ENCODE measurements around the gene IGLON5.

Gene IGLON5

DNA sequence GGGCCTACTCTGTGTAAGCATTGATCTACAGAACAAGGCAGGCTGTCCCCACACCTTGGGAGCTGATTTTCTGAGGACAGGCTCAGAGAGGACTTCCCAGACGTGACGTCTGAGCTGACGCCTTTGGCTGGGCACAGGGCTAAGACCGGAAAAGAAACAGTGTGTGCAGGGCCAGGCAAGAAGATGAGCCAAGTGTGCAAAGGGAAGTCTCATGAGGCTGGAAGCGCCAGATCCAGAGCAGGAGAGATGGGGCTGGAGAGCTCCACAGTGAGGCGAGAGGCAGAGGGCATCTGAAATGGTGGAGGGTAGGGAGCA is 12.7 kb downstream of the IGLON5 start:
- Mint-ChIP-seq H3K27me3 (peaks cover 76 to 83% of the 10 kb centered on the region in 2 donors), H3K9me3 (peaks cover 3 to 4% of the 10 kb centered on the region in 2 donors), H3K27ac (no peak overlapping the region), H3K4me1 (peaks cover 4 to 20% of the 10 kb centered on the region in 2 donors), H3K36me3 (peaks cover 2 to 3% of the 10 kb centered on the region in 2 donors), H3K4me3 (no peak overlapping the region)
- ATAC-seq (replicated peaks) (no peak), DNase-seq (no peak)

DNA sequence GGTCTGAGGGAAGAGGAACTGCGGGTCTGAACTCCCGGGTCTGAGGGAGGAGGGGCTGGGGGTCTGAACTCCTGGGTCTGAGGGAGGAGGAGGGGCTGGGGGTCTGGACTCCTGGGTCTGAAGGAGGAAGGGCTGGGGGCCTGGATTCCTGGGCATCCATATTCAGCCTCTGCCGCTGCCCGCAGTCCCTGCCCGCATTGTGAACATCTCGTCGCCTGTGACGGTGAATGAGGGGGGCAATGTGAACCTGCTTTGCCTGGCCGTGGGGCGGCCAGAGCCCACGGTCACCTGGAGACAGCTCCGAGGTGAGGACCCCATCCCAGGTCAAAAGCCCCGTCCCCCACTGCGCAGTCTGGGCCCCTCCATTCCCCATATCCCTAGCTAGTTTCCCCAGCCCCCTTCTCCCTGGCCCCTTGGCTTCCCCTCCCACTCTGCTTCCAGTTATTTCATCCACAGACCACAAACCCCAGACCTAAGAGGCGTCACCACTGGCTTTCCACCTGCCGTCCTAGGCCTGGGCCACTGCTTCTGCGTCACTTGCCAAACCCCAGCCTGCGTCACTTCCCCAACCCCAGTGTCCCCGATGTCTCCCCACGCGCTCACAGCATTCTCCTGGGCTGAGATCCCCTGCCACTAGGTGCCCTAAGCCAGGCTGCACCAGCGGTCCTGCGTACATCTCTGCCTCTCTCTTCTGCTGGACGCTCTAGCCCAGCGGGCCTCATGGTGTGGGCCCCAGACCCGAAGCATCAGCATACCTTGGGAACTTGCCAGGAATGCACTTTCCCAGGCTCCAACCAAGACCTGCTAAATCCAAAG is 13.9 kb downstream of the IGLON5 start:
- Mint-ChIP-seq H3K9me3 (peaks cover 3 to 4% of the 10 kb centered on the region in 2 donors), H3K27ac (peak overlapping the region; percentile 7), H3K4me3 (no peak overlapping the region), H3K27me3 (peaks cover 87% of the 10 kb centered on the region in 2 donors), H3K4me1 (peaks cover 9 to 20% of the 10 kb centered on the region in 2 donors), H3K36me3 (peaks cover 7 to 11% of the 10 kb centered on the region in 2 donors)
- DNase-seq, result no peak
- peak; percentile 57 to 66 for ATAC-seq (replicated peaks)

DNA sequence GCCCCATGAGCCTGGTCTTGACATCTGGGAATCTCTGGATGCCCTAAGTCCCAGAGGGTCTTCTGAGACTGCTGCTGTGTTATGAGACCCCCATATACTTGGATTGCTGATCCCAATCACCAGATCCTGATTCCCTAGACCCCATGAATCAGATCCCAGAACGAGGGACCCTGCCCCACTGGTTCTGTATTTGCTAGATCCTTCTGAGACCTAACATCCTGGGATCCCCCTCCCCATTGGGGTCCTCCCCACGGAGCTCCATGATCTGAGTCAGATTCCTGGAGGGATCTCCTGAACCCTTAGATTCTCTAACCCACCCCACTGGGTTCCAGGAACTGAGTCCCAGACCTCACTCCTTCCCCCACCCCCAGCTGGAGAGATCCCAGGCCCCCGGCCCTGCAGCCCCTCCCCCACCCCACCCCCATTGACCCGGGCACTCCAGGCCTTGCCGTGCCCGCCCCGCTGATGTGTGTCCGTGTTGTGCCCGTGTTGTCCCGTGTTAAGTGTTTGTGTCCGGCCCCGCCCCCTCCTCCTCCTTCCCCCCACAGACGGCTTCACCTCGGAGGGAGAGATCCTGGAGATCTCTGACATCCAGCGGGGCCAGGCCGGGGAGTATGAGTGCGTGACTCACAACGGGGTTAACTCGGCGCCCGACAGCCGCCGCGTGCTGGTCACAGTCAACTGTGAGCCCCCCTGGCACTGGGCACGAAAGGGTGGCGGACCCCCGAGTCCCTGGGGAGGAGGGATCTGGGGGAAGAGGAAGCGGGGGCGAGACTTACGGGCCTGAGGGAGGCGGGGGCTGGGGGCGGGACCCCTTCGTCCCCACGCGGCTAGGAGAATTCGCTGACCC is 15.0 kb downstream of the IGLON5 start:
- no peak for ATAC-seq (replicated peaks)
- H3K4me3 Mint-ChIP-seq, result peak overlapping the region in 1 of 2 donors; percentile 78
- H3K4me1 Mint-ChIP-seq, result peaks cover 9 to 20% of the 10 kb centered on the region in 2 donors
- DNase-seq, result no peak
- H3K27me3 Mint-ChIP-seq, result peaks cover 87 to 91% of the 10 kb centered on the region in 2 donors
- H3K27ac Mint-ChIP-seq, result no peak overlapping the region
- H3K9me3 Mint-ChIP-seq, result peaks cover 5 to 6% of the 10 kb centered on the region in 2 donors
- H3K36me3 Mint-ChIP-seq, result peaks cover 11 to 22% of the 10 kb centered on the region in 2 donors

DNA sequence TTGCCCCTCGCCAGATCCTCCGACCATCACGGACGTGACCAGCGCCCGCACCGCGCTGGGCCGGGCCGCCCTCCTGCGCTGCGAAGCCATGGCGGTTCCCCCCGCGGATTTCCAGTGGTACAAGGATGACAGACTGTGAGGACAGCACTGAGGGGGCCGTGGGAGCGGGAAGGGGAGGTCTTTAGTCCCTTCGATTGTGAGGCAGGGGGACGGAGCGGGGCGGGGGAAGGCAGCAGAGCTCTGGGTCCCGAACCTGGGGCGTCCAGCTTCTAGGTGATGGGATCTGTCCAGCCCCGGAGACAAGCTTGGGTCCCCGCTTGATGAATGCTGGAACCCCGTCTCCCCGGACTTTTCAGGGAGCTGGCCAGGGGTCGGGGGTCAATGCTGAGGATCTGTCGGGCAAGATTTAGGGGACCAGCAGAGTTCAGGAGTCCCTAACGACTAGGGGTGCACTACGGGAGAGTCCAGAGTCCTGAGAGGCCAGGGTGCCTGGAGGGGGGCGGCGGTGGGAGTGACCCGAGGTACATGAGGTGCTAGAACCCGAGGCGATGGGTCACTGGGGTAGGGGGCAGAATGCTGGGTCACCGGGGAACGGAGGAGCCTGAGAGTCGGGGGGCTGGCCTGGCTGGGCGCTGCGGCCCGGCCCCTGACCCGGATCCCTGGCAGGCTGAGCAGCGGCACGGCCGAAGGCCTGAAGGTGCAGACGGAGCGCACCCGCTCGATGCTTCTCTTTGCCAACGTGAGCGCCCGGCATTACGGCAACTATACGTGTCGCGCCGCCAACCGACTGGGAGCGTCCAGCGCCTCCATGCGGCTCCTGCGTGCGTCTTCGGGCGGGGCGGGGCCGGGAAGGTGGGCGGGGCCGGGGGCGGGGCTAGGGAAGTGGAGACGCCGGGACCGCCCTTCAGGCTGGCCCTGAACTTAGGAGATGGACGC is 15.9 kb downstream of the IGLON5 start:
- peaks cover 9 to 20% of the 10 kb centered on the region in 2 donors for H3K4me1 Mint-ChIP-seq
- DNase-seq (no peak), ATAC-seq (replicated peaks) (peak; percentile 77 to 80)
- H3K36me3 Mint-ChIP-seq, result peaks cover 18 to 29% of the 10 kb centered on the region in 2 donors
- no peak overlapping the region for H3K27ac Mint-ChIP-seq
- H3K4me3 Mint-ChIP-seq, result peak overlapping the region; percentile 78 to 83
- peaks cover 4 to 5% of the 10 kb centered on the region in 2 donors for H3K9me3 Mint-ChIP-seq
- peaks cover 89 to 93% of the 10 kb centered on the region in 2 donors for H3K27me3 Mint-ChIP-seq

DNA sequence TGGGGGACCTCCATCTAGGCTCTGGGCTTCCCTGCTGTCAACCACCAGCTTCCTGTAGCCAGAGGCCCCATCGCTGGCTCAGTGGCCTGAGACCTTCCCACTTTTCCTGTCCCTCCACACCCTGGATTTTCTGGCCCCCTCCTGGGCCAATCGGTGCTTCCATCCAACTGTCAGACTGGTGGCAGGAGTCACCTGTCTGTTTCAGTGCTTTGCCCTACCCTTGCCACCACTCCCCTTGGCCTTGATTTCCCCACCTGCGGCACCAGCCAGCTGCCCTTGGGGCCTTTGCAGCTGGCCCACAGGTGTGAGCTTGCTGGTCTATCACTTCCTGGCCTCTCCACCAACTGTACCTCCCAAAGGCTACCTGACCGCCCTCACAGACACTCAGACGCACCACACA is 18.0 kb downstream of the IGLON5 start:
- Mint-ChIP-seq H3K36me3 (peaks cover 18 to 36% of the 10 kb centered on the region in 2 donors), H3K4me1 (peaks cover 9 to 20% of the 10 kb centered on the region in 2 donors), H3K9me3 (peaks cover 4 to 5% of the 10 kb centered on the region in 2 donors), H3K4me3 (no peak overlapping the region), H3K27me3 (peaks cover 75 to 80% of the 10 kb centered on the region in 2 donors), H3K27ac (no peak overlapping the region)
- DNase-seq (no peak), ATAC-seq (replicated peaks) (no peak)

DNA sequence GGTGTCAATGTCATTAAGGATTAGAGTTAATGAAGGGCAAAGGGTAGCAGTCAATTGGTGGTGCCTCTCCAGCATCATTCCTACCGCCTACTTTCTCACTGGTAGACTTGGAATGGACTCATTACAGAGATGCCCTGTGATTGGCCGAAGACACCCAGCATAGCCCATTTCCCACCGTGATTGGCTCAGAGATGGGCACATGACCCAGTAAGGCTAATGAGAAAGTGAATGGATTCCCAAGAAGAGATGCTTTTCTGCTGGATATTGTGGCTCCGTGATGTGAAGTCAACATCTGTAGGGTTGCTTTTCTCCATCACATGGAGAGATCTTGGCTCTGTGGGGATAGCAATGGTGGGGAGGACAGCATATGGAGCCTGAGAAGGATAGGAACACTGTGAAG is 18.9 kb downstream of the IGLON5 start:
- Mint-ChIP-seq H3K36me3 (peaks cover 18 to 36% of the 10 kb centered on the region in 2 donors), H3K27ac (no peak overlapping the region), H3K27me3 (peaks cover 76 to 80% of the 10 kb centered on the region in 2 donors), H3K4me3 (no peak overlapping the region), H3K4me1 (peaks cover 9 to 20% of the 10 kb centered on the region in 2 donors), H3K9me3 (peaks cover 4 to 5% of the 10 kb centered on the region in 2 donors)
- ATAC-seq (replicated peaks) (no peak), DNase-seq (no peak)

DNA sequence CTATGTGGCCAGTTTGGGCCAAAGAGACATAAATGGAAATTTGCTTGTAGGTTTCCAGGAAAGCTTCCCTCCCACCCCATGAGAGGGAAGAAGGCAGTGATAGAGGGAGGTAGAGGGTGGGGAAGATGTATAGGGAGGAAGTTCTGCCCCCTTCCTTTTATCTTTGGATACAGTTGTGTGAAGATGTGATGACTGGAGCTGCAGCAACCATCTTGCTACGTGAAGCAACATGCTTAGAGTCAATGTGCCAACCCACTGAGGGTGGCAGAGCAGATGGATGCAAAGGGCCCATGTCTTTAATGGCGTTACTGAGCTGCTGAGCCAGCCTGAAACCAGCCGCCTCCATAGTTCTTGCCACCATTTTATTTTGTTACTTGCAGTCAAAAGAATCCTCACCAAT is 19.7 kb downstream of the IGLON5 start:
- no peak for DNase-seq
- Mint-ChIP-seq H3K27me3 (peaks cover 68 to 72% of the 10 kb centered on the region in 2 donors), H3K27ac (no peak overlapping the region), H3K4me3 (no peak overlapping the region), H3K4me1 (peaks cover 9 to 13% of the 10 kb centered on the region in 2 donors), H3K36me3 (peaks cover 18 to 36% of the 10 kb centered on the region in 2 donors), H3K9me3 (peaks cover 4 to 5% of the 10 kb centered on the region in 2 donors)
- no peak for ATAC-seq (replicated peaks)

DNA sequence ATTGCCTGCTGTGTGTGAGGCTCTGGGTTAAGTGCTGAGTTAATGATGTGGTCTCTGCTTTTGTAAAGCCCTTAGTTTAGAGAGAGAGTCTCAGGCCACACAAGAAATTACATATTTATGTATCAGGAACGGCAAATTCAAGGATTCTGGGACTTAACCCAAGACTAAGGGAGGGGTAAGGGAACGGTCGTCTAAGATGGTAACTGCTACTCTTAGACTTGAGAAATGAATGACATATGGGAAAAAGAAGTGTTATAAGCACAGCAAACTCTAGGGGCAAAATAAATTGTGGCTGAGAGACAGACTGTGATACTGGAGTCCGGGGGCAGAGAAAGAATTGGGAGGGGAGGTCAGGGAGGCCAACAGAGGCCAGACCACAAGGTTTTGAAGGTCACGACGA is 20.3 kb downstream of the IGLON5 start:
- Mint-ChIP-seq H3K4me1 (peaks cover 9 to 13% of the 10 kb centered on the region in 2 donors), H3K4me3 (no peak overlapping the region), H3K36me3 (peaks cover 18 to 40% of the 10 kb centered on the region in 2 donors), H3K27me3 (peaks cover 63 to 67% of the 10 kb centered on the region in 2 donors), H3K9me3 (peaks cover 4 to 5% of the 10 kb centered on the region in 2 donors), H3K27ac (no peak overlapping the region)
- no peak for DNase-seq
- no peak for ATAC-seq (replicated peaks)

DNA sequence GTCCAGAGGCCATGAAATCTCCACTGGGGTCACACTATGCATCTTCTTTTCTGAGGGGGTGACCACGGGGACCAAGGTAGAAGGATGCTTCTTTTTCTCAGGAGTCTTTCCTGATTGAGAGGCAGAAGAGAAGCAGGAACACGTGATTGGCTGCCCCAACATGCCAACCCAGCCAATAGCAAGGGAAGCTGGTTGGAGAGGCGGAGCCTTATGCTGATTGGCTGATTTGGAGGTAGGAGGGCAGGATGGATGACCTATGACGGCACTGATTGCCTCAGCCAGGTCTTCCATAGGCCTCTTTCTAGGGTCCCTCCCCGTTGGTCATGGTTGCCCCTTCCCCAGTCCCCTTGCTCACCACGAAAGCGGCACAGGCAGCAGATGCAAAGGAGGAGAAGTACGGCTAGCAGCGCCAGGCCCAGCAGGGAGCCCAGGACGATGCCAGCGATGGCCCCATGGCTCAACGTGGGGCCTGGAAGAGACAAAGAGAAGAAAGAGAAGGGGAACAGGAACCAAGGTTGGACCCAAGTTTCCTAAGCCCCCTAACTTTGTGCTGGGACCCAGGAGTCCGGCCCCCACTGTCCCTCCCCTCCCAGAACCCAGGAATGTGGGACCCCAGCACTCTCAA is 22.5 kb downstream of the IGLON5 start:
- Mint-ChIP-seq H3K9me3 (peaks cover 4% of the 10 kb centered on the region in 2 donors), H3K27me3 (peaks cover 43 to 45% of the 10 kb centered on the region in 2 donors), H3K36me3 (peaks cover 16 to 37% of the 10 kb centered on the region in 2 donors), H3K27ac (no peak overlapping the region), H3K4me3 (no peak overlapping the region), H3K4me1 (peaks cover 5 to 8% of the 10 kb centered on the region in 2 donors)
- no peak for DNase-seq
- no peak for ATAC-seq (replicated peaks)

DNA sequence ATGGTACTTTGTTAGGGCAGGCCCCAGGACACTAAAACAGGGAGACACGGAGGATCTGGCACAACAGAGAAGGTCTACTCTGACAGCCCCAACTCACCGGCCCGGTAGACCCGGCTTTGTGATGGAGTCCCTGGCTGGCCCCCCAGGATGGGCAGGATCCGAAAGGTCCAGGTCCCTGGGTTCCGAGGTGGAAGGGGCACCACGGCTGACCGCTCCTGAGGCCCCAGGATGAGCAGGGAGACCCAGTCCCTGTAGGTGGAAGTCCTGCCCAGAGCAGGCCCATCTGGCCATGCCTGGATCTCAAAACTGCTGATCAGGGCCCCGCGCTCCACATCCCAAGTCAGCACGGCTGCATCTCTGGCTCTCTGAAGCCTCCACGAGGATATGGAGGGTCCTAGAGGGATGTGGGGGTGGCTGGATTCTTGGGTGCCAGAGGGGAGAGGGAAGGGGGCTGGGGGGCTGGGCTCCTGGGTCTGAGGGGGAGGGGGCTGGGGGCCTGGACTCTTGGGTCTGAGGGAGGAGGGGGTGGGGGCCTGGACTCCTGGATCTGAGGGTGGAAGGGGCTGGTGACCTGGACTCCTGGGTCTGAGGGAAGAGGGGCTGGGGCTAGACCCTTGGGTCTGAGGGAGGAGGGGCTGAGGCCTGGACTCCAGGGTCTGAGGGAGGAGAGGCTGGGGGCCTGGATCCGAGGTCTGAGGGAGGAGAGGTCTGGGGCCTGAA is 25.9 kb downstream of the IGLON5 start:
- no peak for DNase-seq
- peaks cover 17 to 18% of the 10 kb centered on the region in 2 donors for H3K27me3 Mint-ChIP-seq
- peaks cover 18 to 31% of the 10 kb centered on the region in 2 donors for H3K4me1 Mint-ChIP-seq
- H3K36me3 Mint-ChIP-seq, result peaks cover 0 to 10% of the 10 kb centered on the region in 2 donors
- ATAC-seq (replicated peaks), result no peak
- H3K9me3 Mint-ChIP-seq, result no peaks in the 10 kb centered on the region
- H3K27ac Mint-ChIP-seq, result no peak overlapping the region
- no peak overlapping the region for H3K4me3 Mint-ChIP-seq

DNA sequence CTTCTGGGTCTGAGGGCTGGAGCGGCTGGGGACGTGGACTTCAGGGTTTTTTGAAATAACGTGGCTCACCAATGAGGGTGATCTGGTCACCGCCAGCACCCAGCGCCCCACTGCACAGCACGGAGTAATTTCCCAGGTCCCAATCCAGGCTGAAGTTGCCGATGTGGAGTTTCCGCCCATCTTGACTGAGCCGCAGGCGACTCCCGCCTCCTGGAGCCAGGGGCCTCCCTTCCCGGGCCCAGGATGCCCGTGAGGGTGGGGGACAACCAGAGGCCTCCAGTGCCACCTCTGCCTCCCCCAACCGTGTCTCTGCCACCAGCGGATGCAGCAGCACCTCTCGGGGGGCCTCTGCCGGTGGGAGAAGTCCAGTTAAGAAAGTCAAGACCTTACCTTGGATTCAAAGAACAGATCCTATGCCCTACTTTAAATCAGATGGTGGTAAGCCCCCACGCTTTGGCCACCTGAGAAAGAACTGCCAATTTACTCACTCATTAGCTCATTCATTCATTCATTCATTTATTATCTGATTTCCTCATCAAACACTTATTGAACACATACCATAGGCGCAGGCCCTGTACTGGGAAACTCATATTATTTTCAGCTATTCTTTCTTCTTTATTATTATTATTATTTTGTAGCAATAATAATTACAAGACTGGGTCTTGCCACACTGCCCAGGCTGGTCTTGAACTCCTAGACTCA is 26.6 kb downstream of the IGLON5 start:
- H3K4me3 Mint-ChIP-seq, result peak overlapping the region; percentile 91 to 94
- no peak for ATAC-seq (replicated peaks)

DNA sequence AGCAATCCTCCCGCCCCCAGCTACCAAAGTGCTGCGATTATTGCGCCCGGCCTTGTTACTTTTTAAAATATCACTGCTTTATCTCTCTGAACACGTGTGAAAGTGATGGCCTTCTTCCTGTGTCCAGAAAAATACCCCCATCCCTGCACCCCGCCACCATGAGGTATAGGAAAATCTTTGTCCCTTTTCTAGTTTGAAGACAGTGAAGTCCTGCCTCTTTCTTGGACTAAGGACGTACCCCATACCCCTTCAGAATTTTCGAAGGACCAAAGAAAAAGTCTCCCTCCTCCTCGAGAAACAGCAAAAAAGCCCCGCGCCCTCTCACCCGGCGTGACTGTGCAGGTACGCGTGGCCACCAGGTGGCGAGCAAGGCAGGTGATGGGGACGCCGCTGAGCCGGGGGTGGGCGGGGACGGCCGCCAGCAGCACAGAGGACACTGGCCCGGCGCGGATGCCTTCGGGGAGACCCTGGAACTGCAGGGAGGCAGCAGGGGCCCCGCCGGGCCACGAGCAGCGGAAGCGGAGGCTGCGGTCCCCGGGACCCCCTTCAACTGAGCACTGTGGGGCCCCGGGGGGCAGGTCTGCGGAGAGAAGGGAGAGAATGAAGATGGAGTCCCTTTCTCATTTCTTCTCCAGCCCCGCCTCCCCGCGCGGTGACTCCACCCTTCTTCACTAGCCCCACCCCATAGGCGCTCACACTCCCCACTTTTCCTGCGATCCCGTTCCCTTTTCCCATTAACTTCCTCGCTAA is 27.3 kb downstream of the IGLON5 start:
- Mint-ChIP-seq H3K4me1 (peaks cover 27 to 46% of the 10 kb centered on the region in 2 donors), H3K36me3 (peaks cover 2 to 8% of the 10 kb centered on the region in 2 donors), H3K9me3 (no peaks in the 10 kb centered on the region), H3K4me3 (peak overlapping the region; percentile 91 to 94), H3K27me3 (peaks cover 16 to 17% of the 10 kb centered on the region in 2 donors), H3K27ac (peak overlapping the region; percentile 84)
- DNase-seq, result peak; percentile 78
- peak; percentile 75 for ATAC-seq (replicated peaks)

More for the DNA sequence above, 26.6 kb downstream of the IGLON5 start:
- H3K27me3 Mint-ChIP-seq, result peaks cover 17 to 18% of the 10 kb centered on the region in 2 donors
- peak overlapping the region; percentile 84 for H3K27ac Mint-ChIP-seq
- no peaks in the 10 kb centered on the region for H3K9me3 Mint-ChIP-seq
- no peak for DNase-seq
- peaks cover 2 to 10% of the 10 kb centered on the region in 2 donors for H3K36me3 Mint-ChIP-seq
- H3K4me1 Mint-ChIP-seq, result peaks cover 25 to 38% of the 10 kb centered on the region in 2 donors

All from stimulated activated naive B cell treated with anti-CD40 and anti-IgM and Interleukin-4, amounts not matched to agents 10 μg/mL and 1 μg/mL and 100 μg/mL, for 72 hours (primary cell).